Measurements from ENCODE around the gene RSPH6A. TPM values are rescaled to one million over a fixed set of nuclear protein-coding genes. Genes with fewer than 3 reads are reported as not detected.

The RSPH6A gene
- total RNA-seq, 4 donors from 2014 or later: not detected

GRCh38 chr19:45772130-45772840, 42.8 kb downstream of the RSPH6A start:
- TF ChIP-seq POLR2A (IDR thresholded peaks at IDR 0.05) (no peak), CTCF (IDR thresholded peaks at IDR 0.05) (no peak)
- no peak for DNase-seq (ENCODE audit: low spot score in 2 of 2)
- intact Hi-C loops (cut with DNase I; ENCODE audit: low total_unique reads): no loop called here
- 79 to 87% methylated on average over 12 to 14 of the region's 14 CpGs for WGBS, 2 donors
- no peak overlapping the region for H3K4me3 ChIP-seq (ENCODE audit: low read depth, poor library complexity, severe bottlenecking)

GRCh38 chr19:45771311-45771933, 43.7 kb downstream of the RSPH6A start:
- DNase-seq (ENCODE audit: low spot score in 2 of 2): no peak
- H3K4me3 ChIP-seq (ENCODE audit: low read depth, poor library complexity, severe bottlenecking): no peak overlapping the region
- TF ChIP-seq POLR2A (IDR thresholded peaks at IDR 0.05): no peak
- no peak for TF ChIP-seq CTCF (IDR thresholded peaks at IDR 0.05)
- 80 to 87% methylated on average over 35 to 43 of the region's 46 CpGs for WGBS, 2 donors
- intact Hi-C loops (cut with DNase I; ENCODE audit: low total_unique reads): no loop called here

- WGBS, 2 donors: 1 to 3% methylated on average over 29 to 45 of the region's 79 CpGs
- intact Hi-C loops (cut with DNase I; ENCODE audit: low total_unique reads): no loop called here
- TF ChIP-seq POLR2A (IDR thresholded peaks at IDR 0.05) (no peak), CTCF (IDR thresholded peaks at IDR 0.05) (peak in 1 of 3 donors; percentile 66)
- peak overlapping the region; percentile 23 for H3K4me3 ChIP-seq (ENCODE audit: low read depth, poor library complexity, severe bottlenecking)
- DNase-seq (ENCODE audit: low spot score in 2 of 2): peak; percentile 96 to 99
Measured at GRCh38 chr19:45770192-45771101, 44.7 kb downstream of the RSPH6A start.

- intact Hi-C loops (cut with DNase I; ENCODE audit: low total_unique reads): no loop called here
- TF ChIP-seq CTCF (IDR thresholded peaks at IDR 0.05) (no peak), POLR2A (IDR thresholded peaks at IDR 0.05) (no peak)
- 0% methylated on average over 23 to 27 of the region's 28 CpGs for WGBS, 2 donors
- peak; percentile 63 to 94 for DNase-seq (ENCODE audit: low spot score in 2 of 2)
- H3K4me3 ChIP-seq (ENCODE audit: low read depth, poor library complexity, severe bottlenecking): peak overlapping the region; percentile 21
Measured at GRCh38 chr19:45769821-45770191, 45.3 kb downstream of the RSPH6A start.

- peak; percentile 97 to 100 for DNase-seq (ENCODE audit: low spot score in 2 of 2)
- intact Hi-C loops (cut with DNase I; ENCODE audit: low total_unique reads): no loop called here
- 0 to 1% methylated on average over 48 to 58 of the region's 70 CpGs for WGBS, 2 donors
- TF ChIP-seq CTCF (IDR thresholded peaks at IDR 0.05) (peak in 1 of 3 donors; percentile 27), POLR2A (IDR thresholded peaks at IDR 0.05) (no peak)
- peak within 1 kb of the TSS; percentile 57 for H3K4me3 ChIP-seq (ENCODE audit: low read depth, poor library complexity, severe bottlenecking)
Measured at GRCh38 chr19:45768984-45769782, 45.9 kb downstream of the RSPH6A start, which contains the start of gene SIX5. TSS of gene SIX5 (minus strand) at chr19:45769252. CDS start at chr19:45768844, 408 bp downstream.

All from lower leg skin (tissue), 4 donors.